LoVo (cell line): ENCODE results near the gene CADM2.
"Not testable (repeated sequence)": the region's sequence is repeated elsewhere in the genome, so short reads cannot be mapped to it uniquely, and the experiment has no call there.

Experiments used
- DNase-seq: peaks from one replicate; pipeline ENCODE4 v3.0.0-alpha.2; 2016; ENCODE audit warnings: low spot score

Gene CADM2

GRCh38 chr3:85672761-85673160 lies 714.0 kb downstream of the CADM2 start:
- DNase-seq: no peak

DNA sequence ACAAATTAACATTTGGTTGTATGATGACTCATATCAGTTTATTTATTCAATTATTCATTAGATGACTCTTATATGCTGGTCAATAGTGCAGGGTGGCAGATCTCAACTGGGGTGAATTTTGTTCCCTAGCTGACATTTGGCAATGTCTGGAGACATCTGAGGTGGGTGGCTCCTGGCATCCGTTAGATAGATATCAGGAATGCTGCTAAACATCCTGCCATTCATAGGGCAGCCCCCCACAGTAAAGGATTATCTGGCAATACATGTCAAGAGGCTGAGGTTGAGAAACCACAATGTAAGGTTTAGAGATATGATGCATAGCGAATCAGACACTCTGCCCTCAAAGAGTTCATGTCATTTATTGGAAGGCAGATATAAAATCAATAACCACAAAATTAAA lies 719.9 kb downstream of the CADM2 start:
- DNase-seq: no peak

- DNase-seq: no peak
Measured at GRCh38 chr3:85681906-85682305, 723.1 kb downstream of the CADM2 start.

- no peak for DNase-seq
Measured at GRCh38 chr3:85691196-85691595, 732.4 kb downstream of the CADM2 start.

- no peak for DNase-seq
Measured at GRCh38 chr3:85697156-85697555, 738.4 kb downstream of the CADM2 start.

DNA sequence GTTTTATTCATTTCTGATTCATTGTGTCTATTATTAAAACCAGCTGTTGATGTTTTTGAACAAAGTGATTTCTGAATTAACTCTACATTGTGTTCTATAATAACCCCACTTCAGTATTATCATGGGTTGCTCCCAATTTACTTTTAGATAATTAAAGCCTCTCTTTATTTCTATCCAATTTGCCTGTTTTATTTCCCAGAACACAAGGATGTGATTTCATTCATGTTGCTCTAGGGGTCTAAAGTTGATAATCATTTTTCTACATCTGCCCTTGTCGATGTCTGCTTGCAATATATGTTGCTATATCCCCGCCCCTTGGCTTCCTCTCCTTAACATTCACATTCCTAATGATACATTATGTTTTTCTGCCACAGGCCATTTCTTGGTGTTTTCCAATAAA lies 747.3 kb downstream of the CADM2 start:
- no peak for DNase-seq

GRCh38 chr3:85708325-85708724 lies 749.5 kb downstream of the CADM2 start:
- DNase-seq: not testable (repeated sequence)

- DNase-seq: no peak
Measured at GRCh38 chr3:85709346-85709892, 750.6 kb downstream of the CADM2 start.

- DNase-seq: no peak
Measured at GRCh38 chr3:85710490-85710889, 751.7 kb downstream of the CADM2 start.

DNA sequence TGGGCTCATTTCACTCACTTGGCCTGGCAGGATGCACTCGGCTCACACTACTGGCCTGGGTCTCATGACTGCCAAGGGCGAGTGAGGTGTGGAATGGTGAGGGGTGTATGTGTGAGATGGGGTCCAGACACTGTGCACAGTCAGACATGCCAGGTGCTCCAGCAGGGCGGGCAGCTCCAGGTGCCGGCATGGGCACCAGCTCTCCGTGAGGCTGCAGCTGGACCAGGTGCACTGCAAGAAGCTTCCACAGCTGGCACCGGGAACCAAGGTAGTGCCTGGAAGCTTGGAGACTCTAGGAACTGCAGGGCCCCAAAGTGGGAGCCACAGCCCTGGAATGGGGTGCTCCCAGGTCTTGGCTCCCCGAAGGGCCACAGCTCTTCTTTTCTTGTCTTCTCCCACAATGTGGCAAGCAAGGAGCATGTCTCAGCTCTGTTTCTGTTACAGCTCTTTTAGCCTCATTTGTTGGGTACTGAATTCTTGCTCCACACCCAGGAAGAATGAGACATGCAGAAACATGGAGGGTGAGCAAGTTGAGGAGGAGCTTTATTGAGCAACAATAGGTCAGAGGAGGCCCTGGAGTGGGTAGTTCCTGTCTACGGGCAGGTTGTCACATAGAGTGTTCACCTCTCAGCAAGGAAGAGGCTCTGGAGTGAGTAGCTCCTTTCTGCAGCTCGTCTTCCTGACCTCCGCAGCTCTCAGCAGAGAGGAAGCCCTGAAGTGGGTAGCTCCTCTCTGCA lies 762.8 kb downstream of the CADM2 start:
- DNase-seq: no peak

- no peak for DNase-seq
Measured at GRCh38 chr3:85725809-85726208, 767.0 kb downstream of the CADM2 start.

- DNase-seq: peak; percentile 6
Measured at GRCh38 chr3:85726241-85726640, 767.5 kb downstream of the CADM2 start.

DNA sequence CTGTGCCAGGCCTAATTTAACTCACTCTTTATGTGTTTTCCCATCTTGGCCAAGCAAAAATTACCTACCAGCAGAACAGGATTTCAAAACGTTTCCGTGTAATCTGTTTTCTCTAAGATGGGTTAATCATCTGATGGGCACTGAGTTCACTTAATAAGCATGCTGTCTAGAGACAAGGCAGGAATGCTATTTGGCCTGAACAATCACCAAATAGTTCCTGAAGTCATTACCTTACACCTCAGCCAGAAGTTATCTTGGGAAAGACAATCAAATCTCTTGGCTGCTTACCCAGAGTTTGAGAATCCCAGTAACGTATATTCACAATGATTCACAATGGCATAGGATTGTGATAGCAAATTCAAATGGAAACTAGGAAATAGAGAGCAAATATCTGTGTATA lies 779.1 kb downstream of the CADM2 start:
- DNase-seq: no peak

DNA sequence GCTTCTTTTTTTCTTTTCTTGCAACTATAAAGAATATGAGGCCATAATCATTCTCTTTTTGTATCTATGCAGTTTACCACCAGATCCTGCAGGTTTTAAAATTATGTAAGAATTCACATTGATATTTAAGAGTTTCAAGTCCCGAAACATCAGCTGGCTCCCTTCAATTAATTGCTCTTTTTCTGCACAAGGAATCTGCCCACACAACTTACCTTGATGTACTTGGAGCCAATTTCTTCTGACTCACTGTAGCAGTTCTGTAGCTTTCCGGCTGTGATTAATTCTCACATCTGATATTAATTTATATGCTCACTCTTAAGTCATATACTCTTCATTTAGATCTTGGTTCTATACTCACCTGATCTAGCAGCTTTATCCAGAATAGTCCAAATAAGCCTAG lies 781.8 kb downstream of the CADM2 start:
- DNase-seq: no peak

DNA sequence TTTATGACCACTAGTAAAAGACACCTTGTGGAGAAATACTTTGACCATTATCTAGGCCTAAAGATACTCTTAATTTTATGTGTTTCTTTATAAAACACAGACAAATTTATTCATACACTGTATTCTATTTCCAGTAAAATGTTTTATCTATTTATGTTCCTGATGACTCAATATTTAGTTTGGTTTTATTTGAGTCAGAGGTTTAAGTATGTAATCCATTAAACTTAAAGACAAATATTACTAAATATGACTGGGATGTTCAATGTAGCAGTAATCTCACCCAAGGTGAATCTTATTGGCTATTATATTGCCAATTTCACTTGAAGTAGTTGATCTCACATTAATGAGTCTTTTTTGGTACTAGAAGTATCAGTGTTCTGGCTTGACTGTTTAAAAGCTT lies 799.7 kb downstream of the CADM2 start:
- no peak for DNase-seq

- DNase-seq: no peak
Measured at GRCh38 chr3:85760342-85760741, 801.6 kb downstream of the CADM2 start.

- no peak for DNase-seq
Measured at GRCh38 chr3:85780806-85781205, 822.0 kb downstream of the CADM2 start.

DNA sequence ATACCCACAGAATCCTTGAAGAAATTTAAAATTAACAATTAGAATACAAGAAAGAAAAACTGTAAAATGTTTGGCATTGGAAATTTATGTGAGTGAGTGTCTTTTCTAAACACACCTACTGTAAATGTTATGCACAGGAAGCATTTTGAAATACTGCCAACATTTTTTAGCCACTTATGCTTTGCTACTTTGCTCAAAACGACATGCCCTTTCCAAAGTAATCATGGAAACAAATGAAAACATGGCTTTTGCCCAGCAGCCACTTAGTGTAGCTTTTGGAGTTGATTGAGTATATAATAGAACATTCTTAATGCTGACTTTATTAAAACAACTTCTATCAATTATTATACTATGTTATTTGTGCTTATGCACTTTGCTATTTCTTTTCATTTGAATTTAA lies 823.0 kb downstream of the CADM2 start:
- DNase-seq: no peak

DNA sequence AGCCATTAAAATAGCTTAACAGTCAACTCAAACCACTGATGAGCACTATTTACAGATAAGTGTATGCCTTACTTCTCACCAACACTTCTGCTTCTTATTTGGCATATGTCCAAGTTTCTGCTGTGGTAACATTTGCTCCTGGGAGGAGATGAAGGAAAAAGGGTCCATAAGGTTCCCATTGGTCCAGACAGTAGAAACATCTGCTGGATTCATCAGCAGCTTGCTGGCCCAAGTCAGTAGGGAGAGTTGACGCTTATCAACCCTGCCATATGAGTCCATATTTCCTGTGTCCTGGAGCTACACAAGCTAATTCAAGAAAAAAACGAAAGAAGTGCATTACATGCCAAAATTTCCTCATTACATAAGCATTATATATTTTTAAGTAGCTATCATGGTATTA lies 824.5 kb downstream of the CADM2 start:
- DNase-seq: no peak

- no peak for DNase-seq
Measured at GRCh38 chr3:85785766-85786165, 827.0 kb downstream of the CADM2 start.

DNA sequence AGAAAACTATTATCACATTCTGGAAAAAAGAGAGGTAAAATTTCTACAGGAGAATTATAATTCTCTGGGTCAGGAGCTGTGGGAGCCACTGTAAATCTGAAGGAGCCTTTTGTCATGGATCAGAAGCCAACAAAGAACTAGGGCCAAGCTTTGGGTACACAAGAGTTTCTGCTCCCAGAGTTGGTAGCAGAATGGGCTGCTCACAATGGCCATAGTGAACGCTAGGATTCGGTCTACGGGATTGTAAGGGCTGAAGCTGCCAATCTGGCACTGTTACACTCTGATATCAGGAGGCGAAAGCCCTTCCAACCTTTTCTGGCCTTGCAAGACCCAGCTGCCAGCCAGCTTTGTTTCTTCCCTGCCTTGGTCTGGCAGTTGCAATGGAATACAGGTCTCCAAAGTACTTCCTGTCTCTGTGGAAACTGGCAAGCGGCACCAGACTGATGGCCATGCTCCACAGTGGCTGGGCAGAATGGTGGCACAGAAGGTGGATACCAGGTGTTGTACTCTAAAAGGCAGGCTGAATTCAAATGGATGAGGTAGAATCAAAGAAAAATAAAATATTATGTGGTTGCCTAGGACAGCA lies 831.7 kb downstream of the CADM2 start:
- no peak for DNase-seq

- DNase-seq: no peak
Measured at GRCh38 chr3:85796140-85796539, 837.4 kb downstream of the CADM2 start.

DNA sequence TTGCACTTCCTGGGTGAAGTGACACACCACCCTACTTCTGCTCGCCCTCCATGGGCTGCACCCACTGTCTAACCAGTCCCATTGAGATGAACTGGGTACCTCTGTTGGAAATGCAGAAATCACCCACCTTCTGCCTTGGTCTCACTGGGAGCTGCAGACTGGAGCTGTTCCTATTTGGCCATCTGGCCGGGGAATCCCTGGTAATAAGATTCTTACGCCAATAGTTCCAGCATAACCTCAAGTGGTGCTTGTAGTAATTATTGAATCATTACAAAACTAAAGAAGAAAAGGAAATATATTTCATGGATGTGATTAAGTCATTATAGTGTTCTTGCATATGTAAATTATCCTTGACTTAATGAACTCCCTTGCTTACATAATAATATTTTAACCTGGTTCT lies 841.9 kb downstream of the CADM2 start:
- no peak for DNase-seq

DNA sequence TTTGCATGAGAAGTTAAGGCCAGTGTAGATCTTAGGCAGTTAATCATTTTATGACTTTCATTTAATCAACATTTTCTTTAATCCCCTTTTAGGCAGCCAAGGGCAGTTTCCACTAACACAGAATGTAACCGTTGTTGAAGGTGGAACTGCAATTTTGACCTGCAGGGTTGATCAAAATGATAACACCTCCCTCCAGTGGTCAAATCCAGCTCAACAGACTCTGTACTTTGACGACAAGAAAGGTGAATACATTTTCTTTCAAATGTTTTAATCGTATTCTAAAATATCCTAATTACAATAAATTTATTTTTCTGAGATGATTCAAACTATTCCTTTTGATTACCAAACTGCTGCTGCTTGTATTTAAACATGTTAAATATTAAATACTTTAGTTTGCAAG lies 843.2 kb downstream of the CADM2 start:
- DNase-seq: no peak
